ENCODE results near the gene RUBCN.

DNA sequence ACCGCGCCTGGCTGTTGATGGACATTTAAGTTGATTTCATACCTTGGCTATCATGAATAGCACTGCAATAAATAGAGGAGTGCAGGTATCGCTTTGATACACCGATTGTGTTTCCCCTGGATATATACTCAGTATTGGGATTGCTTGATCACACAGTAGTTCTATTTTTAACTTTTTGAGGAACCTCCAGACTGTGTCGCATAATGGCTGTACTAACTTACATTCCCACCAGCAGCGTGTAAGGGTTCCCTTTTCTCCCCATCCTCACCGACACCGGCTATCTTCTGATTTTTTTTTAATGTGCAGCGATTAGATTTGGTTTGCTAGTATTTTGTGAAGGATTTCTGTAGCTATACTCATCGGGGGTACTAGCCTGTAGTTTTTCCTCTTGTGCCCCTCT, 16.0 kb downstream of the RUBCN start:
- no peak for TF ChIP-seq CTCF (IDR thresholded peaks at IDR 0.05)
- no peak for TF ChIP-seq POLR2A (IDR thresholded peaks at IDR 0.05)

All from tibial nerve (tissue), 3 donors.